Bladder microvascular endothelial cell (primary cell): ENCODE data around the gene SPRED1. TPM values are rescaled to one million over a fixed set of nuclear protein-coding genes. Genes with fewer than 3 reads are reported as not detected.

Source experiments
- total RNA-seq: library from RNA; depleted of rRNA; stranded (reverse); fragments of >200 nt; gene quantifications from 2 replicates; pipeline ENCODE4 v1.2.3, GENCODE V29; 2014

Gene SPRED1
- 8.1 and 23.5 TPM in 2 replicates for total RNA-seq

DNA sequence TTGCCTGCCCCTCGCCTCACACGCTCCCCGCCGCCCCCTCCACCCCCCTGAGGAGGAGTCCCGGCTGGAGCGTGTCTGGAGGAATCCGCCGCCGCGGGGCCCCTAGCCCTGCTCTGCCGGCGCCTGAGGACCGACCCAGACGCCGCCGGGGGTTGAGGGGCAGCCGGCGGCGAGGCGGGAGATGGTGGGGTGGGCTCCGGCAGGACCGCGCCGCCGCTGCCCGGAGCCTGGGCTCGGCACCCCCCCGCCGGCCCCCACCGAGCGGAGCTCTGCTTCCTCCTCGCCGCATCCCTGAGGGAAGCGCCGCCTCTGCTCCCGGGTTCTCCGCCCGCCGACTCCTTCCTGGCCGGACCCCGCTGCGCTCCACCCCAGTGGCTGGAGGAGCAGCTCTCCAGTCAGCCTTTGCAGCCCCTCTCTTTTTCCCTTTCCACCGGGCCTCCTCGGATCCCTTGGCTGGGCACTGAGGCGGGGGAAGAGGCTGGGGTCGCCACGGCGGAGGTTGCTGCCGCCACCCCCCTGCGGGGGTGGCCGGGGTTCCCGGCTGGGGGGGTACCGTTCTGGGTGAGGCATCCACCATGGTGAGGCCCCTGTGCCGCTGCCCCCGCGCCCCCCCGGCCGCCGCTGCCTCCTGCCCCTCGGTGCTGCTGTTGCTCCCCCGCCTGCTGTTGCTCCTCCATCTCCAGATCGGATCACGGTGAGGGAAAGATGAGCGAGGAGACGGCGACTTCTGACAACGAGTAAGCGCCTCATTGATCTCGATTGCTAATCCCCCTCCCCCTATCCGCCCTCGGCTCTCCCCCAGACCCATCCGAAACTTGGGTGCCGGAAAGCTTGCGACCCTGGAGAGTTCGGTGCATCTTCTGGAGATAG, at the start of gene SPRED1:
Gene SPRED1 (plus strand): TSS at position 356 of the 870 bp plus-strand sequence. CDS start 350 bp downstream, at position 706.

Other genes starting within 250 kb of the SPRED1 start
- gene FAM98B, start 201.3 kb downstream of the SPRED1 start, total RNA-seq: 4.4 and 8.6 TPM in 2 replicates